ENCODE measurements around the gene AGAP3. TPM values are rescaled to one million over a fixed set of nuclear protein-coding genes. Genes with fewer than 3 reads are reported as not detected.

The AGAP3 gene
- total and polyA plus RNA-seq, 2 of the 4 experiments (the other 2 are of a cell fraction): 35.3 to 93.9 TPM

DNA sequence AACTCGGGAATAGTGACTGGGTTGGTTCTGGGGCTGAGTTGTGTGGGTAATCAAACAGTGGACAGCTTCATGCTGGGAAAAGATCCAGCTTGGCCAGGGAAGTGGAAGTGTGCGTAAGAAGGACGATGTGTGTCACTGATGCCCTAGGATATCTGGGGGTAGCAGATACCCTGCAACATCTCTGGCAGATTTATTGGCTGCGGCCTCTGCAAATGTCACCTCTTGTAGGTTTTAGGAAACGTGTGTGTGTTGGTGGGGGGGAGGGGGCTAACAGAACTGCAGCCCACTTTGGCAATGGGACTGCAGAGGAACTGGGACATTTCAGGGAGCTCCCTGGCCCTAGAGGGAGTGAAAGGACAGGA, 965 bp upstream of the AGAP3 start:
- Histone ChIP-seq H4K20me1 (ENCODE audit: insufficient read depth, low read length) (peaks cover 29% of the 10 kb centered on the region), H3K27ac (ENCODE audit: insufficient read depth, low read length) (peak overlapping the region; percentile 3; the same call in 1 of the 2 replicates), H4K91ac (ENCODE audit: insufficient read depth, low read depth, low read length) (peak overlapping the region; percentile 27), H2BK20ac (ENCODE audit: low read depth, low read length) (no peak overlapping the region), H3K56ac (ENCODE audit: extremely low read depth, insufficient read depth, low read length) (peak overlapping the region; percentile 11; the same call in 1 of the 2 replicates), H3K4me1 (ENCODE audit: control insufficient read depth, insufficient read depth, low read length) (peaks cover 33% of the 10 kb centered on the region), H3K27me3 (ENCODE audit: control insufficient read depth, insufficient read depth, low read length) (no peaks in the 10 kb centered on the region), H4K5ac (ENCODE audit: low read depth, low read length) (no peak overlapping the region), H3K9me1 (ENCODE audit: insufficient read depth, low read length) (peaks cover 8% of the 10 kb centered on the region), H2AK9ac (replicated peaks; ENCODE audit: low read depth, low read length, poor library complexity) (peak overlapping the region; percentile 76), H3K9me3 (ENCODE audit: control insufficient read depth, insufficient read depth, low read length) (no peaks in the 10 kb centered on the region), H2AK5ac (ENCODE audit: low read depth, low read length) (peak overlapping the region; percentile 74), H3K23ac (ENCODE audit: low read depth, low read length) (0 out of 2 replicates have a peak overlapping the region, but pooled peaks have one; percentile 4), H4K8ac (ENCODE audit: low read depth in 2 of 2, low read length in 2 of 2) (peak overlapping the region; percentile 87 to 97; a peak in 2 of 4 replicates), H2BK120ac (ENCODE audit: low read depth, low read length) (no peak overlapping the region), H3K14ac (replicated peaks; ENCODE audit: low read depth, low read length) (0 out of 2 replicates have a peak overlapping the region, but pooled peaks have one; percentile 2), H3K79me1 (ENCODE audit: low read depth in 1 of 2, low read length in 2 of 2) (peaks cover 10 to 43% of the 10 kb centered on the region in 2 experiments; a peak in 3 of 4 replicates), H2AFZ (replicated peaks; ENCODE audit: low read length, poor library complexity) (peak overlapping the region; percentile 90), H2BK5ac (ENCODE audit: low read depth, low read length, poor library complexity, severe bottlenecking) (no peak overlapping the region), H3K4me3 (ENCODE audit: insufficient read depth, low read depth, low read length) (no peak overlapping the region), H3K18ac (ENCODE audit: low read depth, low read length) (no peak overlapping the region), H3K4ac (ENCODE audit: low read depth, low read length) (peak overlapping the region; percentile 81), H3K36me3 (ENCODE audit: control insufficient read depth, insufficient read depth, low read length) (no peaks in the 10 kb centered on the region), H2BK15ac (ENCODE audit: low read depth, low read length) (peak overlapping the region; percentile 65; the same call in 1 of the 3 replicates), H3K9ac (ENCODE audit: low read depth, low read length) (peak overlapping the region; percentile 92), H3K4me2 (ENCODE audit: low read depth, low read length) (peak overlapping the region; percentile 86; the same call in 1 of the 2 replicates)
- DNase-seq: no peak
- in situ Hi-C loops (cut with MboI; ENCODE audit: low sequenced_read_pairs): no loop called here
- ATAC-seq (ENCODE audit: low read depth): no peak
- ChIA-PET POLR2A (ENCODE audit: unreplicated experiment) (no interaction called here), CTCF (interaction anchor here (0.8 to 1.3 kb wide), 2 partner anchors 26 to 46 kb away, joined by 3 to 7 read pairs; no protein-coding TSS in a partner anchor)
- dilution Hi-C loops (cut with HindIII; ENCODE audit: low sequenced_read_pairs, unreplicated experiment): no loop called here
- intact Hi-C loops (cut with micrococcal nuclease): no loop called here
- no TSS peak for BruUV-seq (replicated peaks)
- TF ChIP-seq MAFK (IDR thresholded peaks at IDR 0.05; ENCODE audit: low read depth, low read length) (no peak), RAD21 (IDR thresholded peaks at IDR 0.05; ENCODE audit: low read length) (no peak), CHD1 (IDR thresholded peaks at IDR 0.05; ENCODE audit: low read depth, low read length) (no peak), NFE2L2 (IDR thresholded peaks at IDR 0.05; ENCODE audit: low read depth, low read length) (no peak)
- 0% methylated on average over 2 of the region's 5 CpGs; no CpG with 5 or more reads in 1 of the 2 experiments for WGBS, 2 experiments (ENCODE audit: extremely low coverage in 2 of 2, insufficient read length in 1 of 2)
